Prostate gland (tissue), 2 donors: ENCODE results near the gene TRABD.

Experiments used
- POLR2A ChIP-seq: fragments of 450-650 bp; IDR thresholded peaks from one replicate; pipeline ENCODE4 v1.6.1; 2016; ENCODE audit warnings: antibody characterized with exemption, mild to moderate bottlenecking
- POLR2AphosphoS5 ChIP-seq: sonication (generic); formaldehyde crosslinking; IDR thresholded peaks from one replicate; pipeline ENCODE4 v1.6.1; 2017; ENCODE audit warnings: antibody characterized with exemption
- TF ChIP-seq, protein P1 (sequence below), 4 experiments: fragments of 200-600 bp in 2 of 4; fragments of 450-650 bp in 2 of 4; sonication (generic) in 2 of 4; IDR thresholded peaks; 1 replicate in 3 of 4; 2 replicates in 1 of 4; pipeline ENCODE4 v1.5.1; 2016 to 2019; ENCODE audit warnings: antibody characterized with exemption in 4 of 4, mild to moderate bottlenecking in 2 of 4, moderate library complexity in 2 of 4

- no peak for TF ChIP-seq POLR2A
- TF ChIP-seq, protein P1, sequence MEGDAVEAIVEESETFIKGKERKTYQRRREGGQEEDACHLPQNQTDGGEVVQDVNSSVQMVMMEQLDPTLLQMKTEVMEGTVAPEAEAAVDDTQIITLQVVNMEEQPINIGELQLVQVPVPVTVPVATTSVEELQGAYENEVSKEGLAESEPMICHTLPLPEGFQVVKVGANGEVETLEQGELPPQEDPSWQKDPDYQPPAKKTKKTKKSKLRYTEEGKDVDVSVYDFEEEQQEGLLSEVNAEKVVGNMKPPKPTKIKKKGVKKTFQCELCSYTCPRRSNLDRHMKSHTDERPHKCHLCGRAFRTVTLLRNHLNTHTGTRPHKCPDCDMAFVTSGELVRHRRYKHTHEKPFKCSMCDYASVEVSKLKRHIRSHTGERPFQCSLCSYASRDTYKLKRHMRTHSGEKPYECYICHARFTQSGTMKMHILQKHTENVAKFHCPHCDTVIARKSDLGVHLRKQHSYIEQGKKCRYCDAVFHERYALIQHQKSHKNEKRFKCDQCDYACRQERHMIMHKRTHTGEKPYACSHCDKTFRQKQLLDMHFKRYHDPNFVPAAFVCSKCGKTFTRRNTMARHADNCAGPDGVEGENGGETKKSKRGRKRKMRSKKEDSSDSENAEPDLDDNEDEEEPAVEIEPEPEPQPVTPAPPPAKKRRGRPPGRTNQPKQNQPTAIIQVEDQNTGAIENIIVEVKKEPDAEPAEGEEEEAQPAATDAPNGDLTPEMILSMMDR (IDR thresholded peaks at IDR 0.05), result no peak
- TF ChIP-seq POLR2AphosphoS5, result no peak
Measured at GRCh38 chr22:50186761-50187523, 1.2 kb downstream of the TRABD start.
